Spleen (tissue), 3 donors: ENCODE results near the gene SCFD2.

Experiments
- POLR2A ChIP-seq, 3 donors: fragments of 450-650 bp; IDR thresholded peaks; one replicate each; pipeline ENCODE4 v1.5.1; 2017; ENCODE audit warnings: antibody characterized with exemption in 3 of 3, mild to moderate bottlenecking in 1 of 3
- POLR2AphosphoS5 ChIP-seq, 3 donors: sonication (generic); formaldehyde crosslinking; IDR thresholded peaks; one replicate each; pipeline ENCODE4 v1.5.1; 2017; ENCODE audit warnings: antibody characterized with exemption in 3 of 3

GRCh38 chr4:52959541-52959940 is 406.3 kb downstream of the SCFD2 start:
- no peak for TF ChIP-seq POLR2AphosphoS5 (IDR thresholded peaks at IDR 0.05)
- no peak for TF ChIP-seq POLR2A (IDR thresholded peaks at IDR 0.05)
